ENCODE data around the gene TRAF2. TPM values are rescaled to one million over a fixed set of nuclear protein-coding genes. Genes with fewer than 3 reads are reported as not detected.

TRAF2 gene
- total and polyA plus RNA-seq, 9 of the 15 experiments (the other 6 are each of a cell fraction or from before 2014, with no cell fraction given), result 0.24 to 45.2 (median 18.0) TPM

GRCh38 chr9:136943291-136944211 is 57.2 kb downstream of the TRAF2 start (continued):
- no peak for TF ChIP-seq ZBTB43 (CRISPR knock-in tag; IDR thresholded peaks at IDR 0.05)
- TF ChIP-seq ZNF316 (IDR thresholded peaks at IDR 0.05), result no peak
- TF ChIP-seq USF1 (CRISPR knock-in tag; IDR thresholded peaks at IDR 0.05), result no peak; the same call in 1 of the 2 replicates
- no peak for TF ChIP-seq TCF7 (IDR thresholded peaks at IDR 0.05; ENCODE audit: borderline replicate concordance)
- TF ChIP-seq ETV6 (IDR thresholded peaks at IDR 0.05; ENCODE audit: borderline replicate concordance in 1 of 2, low read depth in 2 of 2, low read length in 1 of 2), result 0 out of 4 replicates have a peak, but pooled peaks of 1 of the 2 experiments have one; percentile 21
- TF ChIP-seq ETV6 (CRISPR knock-in tag; IDR thresholded peaks at IDR 0.05; ENCODE audit: borderline replicate concordance), result no peak
- TF ChIP-seq FIP1L1 (IDR thresholded peaks at IDR 0.05; ENCODE audit: low read depth, low read length, poor library complexity, severe bottlenecking), result peak; percentile 75
- no peak for TF ChIP-seq TEAD4 (IDR thresholded peaks at IDR 0.05; ENCODE audit: low read length)
- TF ChIP-seq TEAD4 (CRISPR knock-in tag; IDR thresholded peaks at IDR 0.05; ENCODE audit: borderline replicate concordance), result no peak
- no peak for TF ChIP-seq ZNF778 (CRISPR knock-in tag; IDR thresholded peaks at IDR 0.05)
- no peak for TF ChIP-seq ZNF780A (CRISPR knock-in tag; IDR thresholded peaks at IDR 0.05)
- TF ChIP-seq BCOR (IDR thresholded peaks at IDR 0.05), result no peak
- no peak for TF ChIP-seq POLR2B (IDR thresholded peaks at IDR 0.05; ENCODE audit: low read depth, partially characterized antibody)
- TF ChIP-seq ARHGAP35 (IDR thresholded peaks at IDR 0.05; ENCODE audit: partially characterized antibody), result no peak
- no peak for TF ChIP-seq ZNF639 (CRISPR knock-in tag; conservative IDR thresholded peaks at IDR 0.05 in 1 of 2, IDR thresholded peaks at IDR 0.05 in 1 of 2)
- TF ChIP-seq ZNF280A (IDR thresholded peaks at IDR 0.05; ENCODE audit: low read depth, partially characterized antibody), result no peak
- TF ChIP-seq ZNF165 (CRISPR knock-in tag; IDR thresholded peaks at IDR 0.05; ENCODE audit: borderline replicate concordance), result no peak
- TF ChIP-seq TOE1 (IDR thresholded peaks at IDR 0.05; ENCODE audit: borderline replicate concordance), result 0 out of 2 replicates have a peak, but pooled peaks have one; percentile 32
- no peak for TF ChIP-seq TOE1 (CRISPR knock-in tag; IDR thresholded peaks at IDR 0.05; ENCODE audit: borderline replicate concordance, low read depth)
- TF ChIP-seq NKRF (IDR thresholded peaks at IDR 0.05; ENCODE audit: borderline replicate concordance), result peak; percentile 59; the same call in 1 of the 2 replicates
